ENCODE measurements around the gene NEK9.

DNA sequence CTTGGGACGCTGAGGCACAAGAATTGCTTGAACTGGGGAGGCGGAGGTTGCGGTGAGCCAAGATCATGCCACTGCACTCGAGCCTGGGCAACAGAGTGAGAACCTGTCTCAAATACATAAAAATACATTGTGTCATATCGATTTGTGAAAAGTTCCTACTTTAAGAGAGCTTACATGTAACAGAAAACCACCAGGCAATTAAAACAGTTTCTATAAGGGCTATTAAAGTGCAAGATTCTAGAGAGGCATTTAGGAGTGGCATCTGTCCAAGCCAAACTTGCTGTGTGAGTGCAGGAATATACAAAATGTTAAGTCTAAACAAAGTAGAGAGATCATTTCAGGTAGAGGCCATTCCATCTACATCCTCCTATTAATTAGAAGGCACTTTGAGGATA lies 1.7 kb upstream of the NEK9 start:
- TF ChIP-seq, protein P1, sequence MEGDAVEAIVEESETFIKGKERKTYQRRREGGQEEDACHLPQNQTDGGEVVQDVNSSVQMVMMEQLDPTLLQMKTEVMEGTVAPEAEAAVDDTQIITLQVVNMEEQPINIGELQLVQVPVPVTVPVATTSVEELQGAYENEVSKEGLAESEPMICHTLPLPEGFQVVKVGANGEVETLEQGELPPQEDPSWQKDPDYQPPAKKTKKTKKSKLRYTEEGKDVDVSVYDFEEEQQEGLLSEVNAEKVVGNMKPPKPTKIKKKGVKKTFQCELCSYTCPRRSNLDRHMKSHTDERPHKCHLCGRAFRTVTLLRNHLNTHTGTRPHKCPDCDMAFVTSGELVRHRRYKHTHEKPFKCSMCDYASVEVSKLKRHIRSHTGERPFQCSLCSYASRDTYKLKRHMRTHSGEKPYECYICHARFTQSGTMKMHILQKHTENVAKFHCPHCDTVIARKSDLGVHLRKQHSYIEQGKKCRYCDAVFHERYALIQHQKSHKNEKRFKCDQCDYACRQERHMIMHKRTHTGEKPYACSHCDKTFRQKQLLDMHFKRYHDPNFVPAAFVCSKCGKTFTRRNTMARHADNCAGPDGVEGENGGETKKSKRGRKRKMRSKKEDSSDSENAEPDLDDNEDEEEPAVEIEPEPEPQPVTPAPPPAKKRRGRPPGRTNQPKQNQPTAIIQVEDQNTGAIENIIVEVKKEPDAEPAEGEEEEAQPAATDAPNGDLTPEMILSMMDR (IDR thresholded peaks at IDR 0.05; ENCODE audit: low read length): no peak
- no peak for TF ChIP-seq EZH2 (optimal IDR thresholded peaks at IDR 0.05; ENCODE audit: low read depth, low read length)

All from MM.1S (cell line).